Fibroblast of lung (primary cell): ENCODE measurements around the gene FAM184A. TPM values are rescaled to one million over a fixed set of nuclear protein-coding genes. Genes with fewer than 3 reads are reported as not detected.

Experiments
- DNase-seq, 2 donors: peaks; one replicate each; pipeline versions ENCODE4 v3.0.0 to v3.0.0-alpha.2; 2010; ENCODE audit warnings: low read depth in 2 of 2
- H2AFZ ChIP-seq: 2 replicates; pipeline ENCODE4 v1.5.1; 2012; ENCODE audit warnings: low read length, control low read depth, inconsistent platforms
- H3K27ac ChIP-seq: 2 replicates; pipeline ENCODE4 v1.5.1; 2011; ENCODE audit warnings: low read length, control low read depth; ENCODE audit not compliant: insufficient read depth
- H3K27me3 ChIP-seq: 2 replicates; pipeline ENCODE4 v1.5.1; 2011; ENCODE audit warnings: mild to moderate bottlenecking, low read length; ENCODE audit not compliant: control insufficient read depth, insufficient read depth
- H3K36me3 ChIP-seq: 2 replicates; pipeline ENCODE4 v1.5.1; 2011; ENCODE audit warnings: low read length; ENCODE audit not compliant: control insufficient read depth, insufficient read depth
- H3K4me1 ChIP-seq: 2 replicates; pipeline ENCODE4 v1.5.1; 2011; ENCODE audit warnings: low read length; ENCODE audit not compliant: control insufficient read depth, insufficient read depth; ENCODE audit errors: extremely low read depth
- H3K4me2 ChIP-seq: 2 replicates; pipeline ENCODE4 v1.5.1; 2011; ENCODE audit warnings: low read length, control low read depth; ENCODE audit not compliant: insufficient read depth; ENCODE audit errors: extremely low read depth
- H3K4me3 ChIP-seq, 4 experiments: fragments of 200-600 bp in 1 of 4; sonication (generic) in 1 of 4; replicated peaks in 1 of 4; 2 replicates each; pipeline ENCODE4 v1.5.1; 2011 to 2016; ENCODE audit warnings: low read length in 4 of 4, low read depth in 3 of 4, mild to moderate bottlenecking in 3 of 4, control low read depth in 2 of 4, inconsistent platforms in 1 of 4, mixed read lengths in 1 of 4; ENCODE audit not compliant: insufficient read depth in 1 of 4; ENCODE audit errors: control extremely low read depth in 1 of 4
- H3K79me2 ChIP-seq: 2 replicates; pipeline ENCODE4 v1.5.1; 2012; ENCODE audit warnings: mild to moderate bottlenecking, low read length, inconsistent platforms; ENCODE audit not compliant: control insufficient read depth, insufficient read depth
- H3K9ac ChIP-seq: 2 replicates; pipeline ENCODE4 v1.5.1; 2011; ENCODE audit warnings: mild to moderate bottlenecking, low read length, control low read depth; ENCODE audit not compliant: insufficient read depth
- H3K9me3 ChIP-seq: 2 replicates; pipeline ENCODE4 v1.5.1; 2012; ENCODE audit warnings: low read depth, low read length; ENCODE audit not compliant: control insufficient read depth, insufficient read depth
- H4K20me1 ChIP-seq: 2 replicates; pipeline ENCODE4 v1.5.1; 2011; ENCODE audit warnings: low read length; ENCODE audit not compliant: control insufficient read depth, insufficient read depth; ENCODE audit errors: extremely low read depth
- EZH2 ChIP-seq: IDR thresholded peaks from 2 replicates; pipeline ENCODE4 v1.5.1; 2012; ENCODE audit warnings: low read length, control low read depth, mild to moderate bottlenecking; ENCODE audit errors: missing control alignments
- polyA plus RNA-seq, 2 donors: library from polyadenylated mRNA; depleted of rRNA in 1 of 2; stranded (reverse) in 1 of 2; unstranded in 1 of 2; fragments of >200 nt; gene quantifications; 2 replicates each; pipeline ENCODE4 v1.2.1, GENCODE V29; 2011 to 2012; ENCODE audit warnings: missing spikeins in 1 of 2
- total RNA-seq: library from RNA; depleted of rRNA; stranded (reverse); fragments of >200 nt; gene quantifications from 2 replicates; pipeline ENCODE4 v1.2.1, GENCODE V29; 2014
- TF ChIP-seq, protein P1 (sequence below), 2 donors: IDR thresholded peaks in 1 of 2; conservative IDR thresholded peaks in 1 of 2; 1 replicate in 1 of 2; 2 replicates in 1 of 2; pipeline ENCODE4 v1.5.1; 2011 to 2012; ENCODE audit warnings: low read length in 2 of 2, control low read depth in 1 of 2, inconsistent platforms in 1 of 2, low read depth in 1 of 2, mild to moderate bottlenecking in 1 of 2

The FAM184A gene
- total and polyA plus RNA-seq, 2 donors (not counting 1 experiment from before 2014, with no cell fraction given) = 0.09 to 1.7 TPM

DNA sequence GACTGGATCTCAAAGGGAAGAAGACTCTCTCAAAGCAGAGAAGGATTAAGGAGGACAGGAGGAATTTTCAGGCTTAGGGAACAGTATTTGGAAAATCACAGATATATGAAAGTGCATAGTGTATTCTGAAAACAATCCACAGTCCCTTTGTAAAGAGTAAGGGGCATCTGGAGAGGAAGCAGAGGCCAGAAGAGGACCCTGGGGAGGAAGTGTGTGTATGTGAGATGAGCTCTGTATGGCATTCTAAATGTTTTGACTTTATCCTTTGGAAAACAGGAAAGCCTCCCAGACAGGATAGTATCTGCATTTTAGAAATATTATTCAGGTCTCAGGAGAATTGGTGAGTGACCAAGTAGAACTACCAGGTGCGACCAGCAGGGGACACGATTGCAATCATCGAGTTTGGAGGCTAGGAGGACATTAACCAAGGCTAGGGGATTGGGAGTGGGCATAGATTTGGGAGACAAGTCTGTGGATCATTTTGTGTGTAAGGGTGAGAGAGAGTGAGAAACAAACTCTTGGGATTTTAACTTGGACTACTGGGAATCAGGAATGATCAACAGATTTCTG lies 38.3 kb upstream of the FAM184A start:
- Histone ChIP-seq H2AFZ (no peak overlapping the region), H3K4me2 (no peak overlapping the region), H3K36me3 (no peaks in the 10 kb centered on the region), H3K4me1 (no peaks in the 10 kb centered on the region), H3K27ac (no peak overlapping the region), H3K27me3 (no peaks in the 10 kb centered on the region), H3K9ac (no peak overlapping the region), H3K4me3 (no peak overlapping the region), H4K20me1 (no peaks in the 10 kb centered on the region), H3K79me2 (no peaks in the 10 kb centered on the region), H3K9me3 (no peaks in the 10 kb centered on the region)
- DNase-seq = no peak
- TF ChIP-seq, protein P1, sequence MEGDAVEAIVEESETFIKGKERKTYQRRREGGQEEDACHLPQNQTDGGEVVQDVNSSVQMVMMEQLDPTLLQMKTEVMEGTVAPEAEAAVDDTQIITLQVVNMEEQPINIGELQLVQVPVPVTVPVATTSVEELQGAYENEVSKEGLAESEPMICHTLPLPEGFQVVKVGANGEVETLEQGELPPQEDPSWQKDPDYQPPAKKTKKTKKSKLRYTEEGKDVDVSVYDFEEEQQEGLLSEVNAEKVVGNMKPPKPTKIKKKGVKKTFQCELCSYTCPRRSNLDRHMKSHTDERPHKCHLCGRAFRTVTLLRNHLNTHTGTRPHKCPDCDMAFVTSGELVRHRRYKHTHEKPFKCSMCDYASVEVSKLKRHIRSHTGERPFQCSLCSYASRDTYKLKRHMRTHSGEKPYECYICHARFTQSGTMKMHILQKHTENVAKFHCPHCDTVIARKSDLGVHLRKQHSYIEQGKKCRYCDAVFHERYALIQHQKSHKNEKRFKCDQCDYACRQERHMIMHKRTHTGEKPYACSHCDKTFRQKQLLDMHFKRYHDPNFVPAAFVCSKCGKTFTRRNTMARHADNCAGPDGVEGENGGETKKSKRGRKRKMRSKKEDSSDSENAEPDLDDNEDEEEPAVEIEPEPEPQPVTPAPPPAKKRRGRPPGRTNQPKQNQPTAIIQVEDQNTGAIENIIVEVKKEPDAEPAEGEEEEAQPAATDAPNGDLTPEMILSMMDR (conservative IDR thresholded peaks at IDR 0.05 in 1 of 2, IDR thresholded peaks at IDR 0.05 in 1 of 2; ENCODE audit: low read depth in 1 of 2, low read length in 2 of 2) = peak; percentile 11 to 29
- TF ChIP-seq EZH2 = no peak

DNA sequence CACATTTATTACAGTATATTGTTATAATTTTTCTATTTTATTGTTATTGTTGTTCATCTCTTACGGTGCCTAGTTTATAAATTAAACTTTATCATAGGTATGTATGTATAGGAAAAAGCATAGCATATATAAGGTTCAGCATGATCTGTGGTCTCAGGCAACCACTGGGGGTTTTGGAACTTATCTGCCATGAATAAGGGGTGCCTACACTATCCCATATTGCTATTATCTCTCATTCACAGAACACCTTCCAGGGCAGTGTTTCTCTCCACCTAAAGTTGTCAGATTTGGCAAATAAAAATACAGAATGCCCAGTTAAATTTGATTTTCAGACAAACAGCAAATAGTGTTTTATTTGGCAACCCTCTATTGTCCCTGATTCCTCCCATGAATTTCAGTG lies 35.5 kb upstream of the FAM184A start:
- TF ChIP-seq, protein P1 (conservative IDR thresholded peaks at IDR 0.05 in 1 of 2, IDR thresholded peaks at IDR 0.05 in 1 of 2; ENCODE audit: low read depth in 1 of 2, low read length in 2 of 2) = no peak
- no peak for TF ChIP-seq EZH2
- Histone ChIP-seq H2AFZ (no peak overlapping the region), H3K4me3 (no peak overlapping the region), H3K79me2 (no peaks in the 10 kb centered on the region), H3K9me3 (no peaks in the 10 kb centered on the region), H3K27me3 (no peaks in the 10 kb centered on the region), H3K36me3 (no peaks in the 10 kb centered on the region), H4K20me1 (no peaks in the 10 kb centered on the region), H3K27ac (no peak overlapping the region), H3K9ac (no peak overlapping the region), H3K4me1 (no peaks in the 10 kb centered on the region), H3K4me2 (no peak overlapping the region)
- DNase-seq = no peak

- Histone ChIP-seq H3K27ac (no peak overlapping the region), H3K27me3 (no peaks in the 10 kb centered on the region), H3K4me1 (no peaks in the 10 kb centered on the region), H3K4me3 (no peak overlapping the region), H3K9ac (no peak overlapping the region), H3K36me3 (no peaks in the 10 kb centered on the region), H3K9me3 (no peaks in the 10 kb centered on the region), H3K79me2 (no peaks in the 10 kb centered on the region), H3K4me2 (no peak overlapping the region), H2AFZ (peak overlapping the region; percentile 37), H4K20me1 (no peaks in the 10 kb centered on the region)
- TF ChIP-seq, protein P1 (conservative IDR thresholded peaks at IDR 0.05 in 1 of 2, IDR thresholded peaks at IDR 0.05 in 1 of 2; ENCODE audit: low read depth in 1 of 2, low read length in 2 of 2) = no peak
- no peak for TF ChIP-seq EZH2
- no peak for DNase-seq
Observed at GRCh38 chr6:119112812-119113530, 34.5 kb upstream of the FAM184A start.
